HT1080 (cell line): ENCODE results near the gene FOXB2. TPM values are rescaled to one million over a fixed set of nuclear protein-coding genes. Genes with fewer than 3 reads are reported as not detected.
"Not testable (repeated sequence)": the region's sequence is repeated elsewhere in the genome, so short reads cannot be mapped to it uniquely, and the experiment has no call there.

Source experiments
- DNase-seq: peaks from one replicate; pipeline ENCODE4 v3.0.0-alpha.2; 2015; ENCODE audit warnings: low read depth
- small RNA-seq: library from RNA; depleted of rRNA; stranded (forward); fragments of <200 nt; gene quantifications from one replicate; pipeline ENCODE3, GENCODE V24; 2014
- total RNA-seq: library from RNA; depleted of rRNA; stranded (reverse); fragments of >200 nt; shearing (Covaris generic); gene quantifications from 2 replicates; pipeline ENCODE4 v1.2.3, GENCODE V29; 2014; rRNA removed

FOXB2 gene
- total RNA-seq, 1 experiment from 2014 or later: not detected

- not testable (repeated sequence) for DNase-seq
Observed at GRCh38 chr9:77043743-77044142, 24.3 kb downstream of the FOXB2 start.

DNA sequence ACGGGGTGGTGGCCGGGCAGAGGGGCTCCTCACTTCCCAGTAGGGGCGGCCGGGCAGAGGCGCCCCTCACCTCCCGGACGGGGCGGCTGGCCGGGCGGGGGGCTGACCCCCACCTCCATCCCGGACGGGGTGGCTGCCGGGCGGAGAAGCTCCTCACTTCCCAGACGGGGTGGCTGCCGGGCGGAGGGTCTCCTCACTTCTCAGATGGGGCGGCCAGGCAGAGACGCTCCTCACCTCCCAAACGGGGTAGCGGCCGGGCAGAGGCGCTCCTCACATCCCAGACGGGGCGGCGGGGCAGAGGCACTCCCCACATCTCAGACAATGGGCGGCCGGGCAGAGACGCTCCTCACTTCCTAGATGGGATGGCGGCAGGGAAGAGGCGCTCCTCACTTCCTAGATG lies 41.2 kb downstream of the FOXB2 start:
- DNase-seq: not testable (repeated sequence)

DNA sequence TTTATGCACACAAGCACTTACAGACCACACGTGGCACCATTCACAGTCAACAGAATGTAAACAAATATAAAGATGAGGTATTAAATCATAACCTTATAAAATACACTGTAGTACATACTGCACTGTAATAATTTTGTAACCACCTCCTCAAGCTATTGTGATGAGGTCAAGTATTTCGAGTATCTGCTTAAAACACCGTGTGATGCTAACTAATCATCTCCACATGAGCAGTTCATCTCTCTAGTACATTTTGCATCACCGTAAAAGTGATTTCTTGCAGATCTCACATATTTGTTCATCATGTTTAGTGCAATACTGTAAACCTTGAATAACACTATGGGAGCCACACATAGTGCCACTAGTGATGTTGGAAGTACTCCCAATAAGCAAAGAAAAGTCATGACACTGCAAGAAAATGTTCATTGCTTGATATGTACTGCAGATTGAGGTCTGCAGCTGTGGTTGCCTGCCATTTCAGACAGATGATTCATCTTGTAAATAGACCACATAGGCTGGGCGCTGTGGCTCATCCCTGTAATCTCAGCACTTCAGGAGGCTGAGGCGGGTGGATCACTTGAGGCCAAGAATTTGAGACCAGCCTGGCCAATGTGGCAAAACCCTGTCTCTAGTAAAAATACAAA lies 44.3 kb downstream of the FOXB2 start:
- DNase-seq: peak; percentile 81

- no peak for DNase-seq
Observed at GRCh38 chr9:77066388-77066787, 46.9 kb downstream of the FOXB2 start.

Small RNA genes lying within 50 kb of the gene (small RNA-seq; reads per million reads assigned to genes)
- not detected for gene ATP5MFP3

Other genes starting within 250 kb of the FOXB2 start
- gene PRUNE2, start 113.5 kb upstream of the FOXB2 start, total RNA-seq: 0.50 and 0.59 TPM in 2 replicates
- gene VPS13A, start 157.9 kb downstream of the FOXB2 start, total RNA-seq: 8.4 and 9.9 TPM in 2 replicates